Urothelium cell line (cell line): ENCODE results near the gene TAF3.
"Not testable (repeated sequence)": the region's sequence is repeated elsewhere in the genome, so short reads cannot be mapped to it uniquely, and the experiment has no call there.

ENCODE experiments used
- DNase-seq: peaks from one replicate; pipeline ENCODE4 v3.0.0; 2011; ENCODE audit warnings: low spot score, mixed read lengths
- FAIRE-seq: peaks from 2 replicates; lab custom pipeline; 2011; peaks lifted over from hg19 to GRCh38; lab: Jason Lieb, UNC

TAF3 gene

GRCh38 chr10:8023321-8023720 is 205.0 kb downstream of the TAF3 start:
- DNase-seq: no peak
- FAIRE-seq: no peak

GRCh38 chr10:8023851-8024250 is 205.5 kb downstream of the TAF3 start:
- DNase-seq (no peak), FAIRE-seq (no peak)

- DNase-seq: no peak
- no peak for FAIRE-seq
These were observed 208.3 kb downstream of the TAF3 start for GRCh38 chr10:8026349-8027259.

GRCh38 chr10:8031211-8031610 is 212.9 kb downstream of the TAF3 start:
- not testable (repeated sequence) for FAIRE-seq

GRCh38 chr10:8032558-8032957 is 214.3 kb downstream of the TAF3 start:
- no peak for FAIRE-seq
- no peak for DNase-seq

More at GRCh38 chr10:8031211-8031610, 212.9 kb downstream of the TAF3 start:
- DNase-seq: not testable (repeated sequence)

- FAIRE-seq (no peak), DNase-seq (no peak)
These were observed 215.6 kb downstream of the TAF3 start for GRCh38 chr10:8033812-8034465.

GRCh38 chr10:8034466-8035005 is 216.2 kb downstream of the TAF3 start:
- DNase-seq: no peak
- no peak for FAIRE-seq

GRCh38 chr10:8035006-8035640 is 216.8 kb downstream of the TAF3 start:
- no peak for DNase-seq
- peak; percentile 20 for FAIRE-seq

- DNase-seq: no peak
These were observed 217.6 kb downstream of the TAF3 start for GRCh38 chr10:8035641-8036470.

GRCh38 chr10:8036506-8037198 is 218.3 kb downstream of the TAF3 start:
- DNase-seq (no peak), FAIRE-seq (no peak)

More at GRCh38 chr10:8035641-8036470, 217.6 kb downstream of the TAF3 start:
- FAIRE-seq: no peak

GRCh38 chr10:8037199-8037801 is 219.0 kb downstream of the TAF3 start:
- no peak for FAIRE-seq

GRCh38 chr10:8037941-8038894 is 219.9 kb downstream of the TAF3 start:
- no peak for DNase-seq
- FAIRE-seq: no peak

More at GRCh38 chr10:8037199-8037801, 219.0 kb downstream of the TAF3 start:
- no peak for DNase-seq

- FAIRE-seq (no peak), DNase-seq (no peak)
These were observed 221.1 kb downstream of the TAF3 start for GRCh38 chr10:8039321-8039881.

GRCh38 chr10:8040651-8041050 is 222.3 kb downstream of the TAF3 start:
- DNase-seq (no peak), FAIRE-seq (no peak)

GRCh38 chr10:8041284-8041991 is 223.1 kb downstream of the TAF3 start:
- no peak for FAIRE-seq

GRCh38 chr10:8041992-8042720 is 223.9 kb downstream of the TAF3 start:
- DNase-seq: no peak
- no peak for FAIRE-seq

More at GRCh38 chr10:8041284-8041991, 223.1 kb downstream of the TAF3 start:
- DNase-seq: no peak
